HG02981 (cell line): ENCODE data around the gene OLIG2.

Source experiments
- ATAC-seq: cut with Tn5 transposase; IDR thresholded peaks from one replicate; pipeline ENCODE4 v1.9.1; 2021; ENCODE audit warnings: mild to moderate bottlenecking, moderate library complexity; ENCODE audit not compliant: unreplicated experiment

Gene OLIG2

DNA sequence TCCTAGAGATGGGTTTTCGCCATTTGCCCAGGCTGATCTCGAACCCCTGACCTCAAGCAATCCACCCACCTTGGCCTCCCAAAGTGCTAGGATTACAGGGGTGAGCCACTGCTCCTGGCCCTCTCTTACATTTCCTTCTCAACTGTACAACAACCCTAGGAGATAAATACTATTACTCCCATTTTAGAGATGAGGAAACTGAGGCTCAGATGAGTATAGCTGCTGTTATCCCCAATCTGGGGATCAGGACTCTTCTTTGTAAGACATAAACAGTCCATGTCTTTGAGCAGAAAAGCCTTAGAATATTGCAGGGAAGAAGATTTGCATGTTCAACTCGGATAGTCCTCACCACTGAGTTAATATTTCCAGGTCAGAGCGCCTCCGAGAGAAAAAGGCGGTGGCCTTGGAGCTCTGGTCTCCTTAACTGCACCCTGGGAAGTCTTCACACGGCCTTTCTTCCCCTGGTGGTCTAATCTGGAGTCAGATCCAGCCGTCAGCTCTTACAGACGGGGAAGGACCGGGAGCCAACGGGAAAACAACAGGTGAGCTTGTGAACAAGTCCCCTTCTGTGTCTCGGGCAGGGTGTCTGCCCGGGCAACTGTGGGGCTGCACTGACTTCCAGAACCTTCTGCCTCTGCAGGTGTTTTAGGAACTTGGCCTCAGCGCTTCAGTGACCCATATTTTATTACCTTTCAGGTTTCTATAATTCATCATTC is 38.3 kb downstream of the OLIG2 start:
- ATAC-seq: no peak

DNA sequence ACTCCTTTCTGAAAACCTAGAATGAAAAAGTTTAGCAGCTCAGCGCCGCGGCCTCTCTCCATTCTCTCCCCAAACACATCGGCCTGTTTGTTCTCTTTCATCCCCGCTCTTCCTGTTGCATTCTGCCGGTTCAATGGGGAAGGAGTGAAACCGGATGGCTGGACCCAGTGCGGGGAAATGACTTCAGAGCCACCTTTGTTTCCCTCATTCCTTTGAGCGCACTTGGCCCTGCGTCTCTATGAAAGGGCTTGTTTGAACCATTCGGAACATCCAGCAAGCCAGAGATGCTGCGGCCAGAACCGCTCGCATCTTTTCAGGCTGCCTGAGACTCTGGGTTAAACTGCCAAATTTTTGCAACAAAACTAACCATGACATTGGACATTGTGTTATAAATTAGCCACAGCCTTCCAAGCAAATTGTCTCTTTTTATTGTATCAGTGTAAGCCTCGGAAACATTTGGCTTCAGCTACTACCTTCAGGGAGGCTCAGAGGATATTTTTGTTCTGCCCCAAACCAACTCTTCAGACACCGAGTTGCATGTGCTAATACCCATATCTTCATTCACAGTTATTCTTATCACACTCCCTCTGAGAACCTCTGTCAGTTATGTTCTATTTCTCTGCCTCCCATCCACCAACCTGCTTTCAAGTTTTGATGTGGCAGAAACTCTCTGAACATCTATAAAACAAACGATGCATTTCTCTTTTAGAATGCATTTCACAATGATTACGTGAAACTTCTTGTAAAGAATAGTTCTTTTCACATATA is 39.1 kb downstream of the OLIG2 start:
- no peak for ATAC-seq

DNA sequence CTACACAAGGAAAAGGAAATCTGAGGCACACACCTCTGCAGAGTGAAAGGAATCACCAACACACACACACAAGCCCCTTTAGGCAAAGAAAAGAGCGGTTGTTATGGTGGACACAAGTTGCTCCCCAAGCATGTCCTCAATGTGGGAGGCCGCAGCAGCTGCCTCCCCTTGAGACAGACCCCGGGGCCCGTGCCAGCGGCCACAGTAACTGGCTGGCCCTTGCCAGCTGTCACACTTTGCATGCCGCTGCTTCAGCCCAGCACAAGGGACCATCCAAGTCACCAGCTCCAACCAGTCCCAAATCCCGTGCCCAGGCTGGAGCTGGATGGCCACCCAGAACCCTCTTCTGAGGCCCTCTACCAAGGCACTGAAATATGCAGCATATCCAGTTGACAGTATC is 41.3 kb downstream of the OLIG2 start:
- ATAC-seq: no peak

DNA sequence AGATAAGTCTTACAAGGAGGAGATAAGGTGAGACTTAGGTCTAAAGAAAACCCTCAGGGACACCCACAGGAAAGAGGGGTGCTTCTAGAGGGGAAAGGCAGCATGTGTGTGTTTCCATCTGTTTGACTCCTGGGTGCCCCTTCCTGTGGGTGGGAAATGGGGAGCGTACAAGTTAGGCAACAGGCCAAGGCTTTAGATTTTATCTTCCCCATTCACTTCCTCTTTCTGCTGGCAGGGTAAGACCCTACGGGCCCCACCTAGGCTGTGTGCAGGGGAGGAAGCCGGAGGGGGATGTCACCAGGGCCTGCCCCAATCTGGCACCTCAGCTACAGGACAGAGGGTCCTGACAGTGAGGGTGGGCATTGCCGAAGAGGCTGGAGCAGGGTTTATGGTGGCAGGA is 41.7 kb downstream of the OLIG2 start:
- no peak for ATAC-seq

DNA sequence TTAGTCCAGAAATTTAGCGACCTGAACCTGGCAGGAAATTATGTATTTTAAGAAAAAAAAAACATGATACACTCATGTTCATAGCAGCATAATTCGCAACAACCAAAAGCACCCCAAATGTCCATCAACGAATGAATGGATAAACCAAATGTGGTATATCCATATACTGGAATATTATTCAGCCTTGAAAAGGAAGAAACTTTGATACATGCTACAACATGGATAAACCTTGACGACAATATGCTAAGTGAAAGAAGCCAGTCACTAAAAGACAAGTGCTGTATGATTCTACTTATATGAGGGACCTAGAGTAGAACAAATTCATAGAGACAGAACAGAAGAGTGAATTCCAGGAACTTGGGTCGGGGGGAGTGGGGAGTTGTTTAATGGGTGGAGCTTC is 43.5 kb downstream of the OLIG2 start:
- no peak for ATAC-seq

DNA sequence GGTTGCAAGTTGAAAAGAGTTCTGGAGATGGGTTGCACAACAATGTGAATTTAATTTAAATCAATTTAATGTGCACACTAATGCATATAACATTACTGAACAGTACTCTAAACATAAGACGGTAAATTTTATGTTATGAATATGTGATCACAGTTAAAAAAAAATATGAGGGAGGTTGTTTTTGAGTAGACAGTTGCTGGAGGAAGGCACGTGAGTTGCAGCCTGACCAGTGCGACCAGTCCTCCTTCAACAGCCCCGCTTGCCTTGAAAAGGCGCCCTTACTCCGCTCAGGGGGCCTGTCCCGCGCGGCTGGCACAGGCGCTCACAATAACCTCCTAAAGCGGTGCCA is 43.9 kb downstream of the OLIG2 start:
- no peak for ATAC-seq

DNA sequence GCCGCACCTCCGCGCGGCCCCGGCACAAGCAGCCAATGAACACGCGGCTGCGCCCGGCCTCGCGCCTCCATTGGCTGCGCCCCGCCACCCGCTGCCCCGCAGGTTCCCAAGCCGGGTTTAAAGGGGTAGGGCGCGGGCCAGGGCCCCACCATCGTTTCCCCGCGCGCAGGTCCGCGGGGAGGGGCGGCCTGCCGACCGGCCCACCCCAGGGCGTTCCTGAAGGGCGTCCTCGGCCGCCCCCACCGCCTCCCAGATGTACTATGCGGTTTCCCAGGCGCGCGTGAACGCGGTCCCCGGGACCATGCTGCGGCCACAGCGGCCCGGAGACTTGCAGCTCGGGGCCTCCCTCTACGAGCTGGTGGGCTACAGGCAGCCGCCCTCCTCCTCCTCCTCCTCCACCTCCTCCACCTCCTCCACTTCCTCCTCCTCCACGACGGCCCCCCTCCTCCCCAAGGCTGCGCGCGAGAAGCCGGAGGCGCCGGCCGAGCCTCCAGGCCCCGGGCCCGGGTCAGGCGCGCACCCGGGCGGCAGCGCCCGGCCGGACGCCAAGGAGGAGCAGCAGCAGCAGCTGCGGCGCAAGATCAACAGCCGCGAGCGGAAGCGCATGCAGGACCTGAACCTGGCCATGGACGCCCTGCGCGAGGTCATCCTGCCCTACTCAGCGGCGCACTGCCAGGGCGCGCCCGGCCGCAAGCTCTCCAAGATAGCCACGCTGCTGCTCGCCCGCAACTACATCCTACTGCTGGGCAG is 44.4 kb downstream of the OLIG2 start, which contains the start of gene OLIG1:
TSS of gene OLIG1 (plus strand) at position 148 of the 750 bp plus-strand sequence. CDS start at position 254, 106 bp downstream.
- ATAC-seq: no peak

DNA sequence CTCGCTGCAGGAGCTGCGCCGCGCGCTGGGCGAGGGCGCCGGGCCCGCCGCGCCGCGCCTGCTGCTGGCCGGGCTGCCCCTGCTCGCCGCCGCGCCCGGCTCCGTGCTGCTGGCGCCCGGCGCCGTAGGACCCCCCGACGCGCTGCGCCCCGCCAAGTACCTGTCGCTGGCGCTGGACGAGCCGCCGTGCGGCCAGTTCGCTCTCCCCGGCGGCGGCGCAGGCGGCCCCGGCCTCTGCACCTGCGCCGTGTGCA is 44.9 kb downstream of the OLIG2 start:
- no peak for ATAC-seq

DNA sequence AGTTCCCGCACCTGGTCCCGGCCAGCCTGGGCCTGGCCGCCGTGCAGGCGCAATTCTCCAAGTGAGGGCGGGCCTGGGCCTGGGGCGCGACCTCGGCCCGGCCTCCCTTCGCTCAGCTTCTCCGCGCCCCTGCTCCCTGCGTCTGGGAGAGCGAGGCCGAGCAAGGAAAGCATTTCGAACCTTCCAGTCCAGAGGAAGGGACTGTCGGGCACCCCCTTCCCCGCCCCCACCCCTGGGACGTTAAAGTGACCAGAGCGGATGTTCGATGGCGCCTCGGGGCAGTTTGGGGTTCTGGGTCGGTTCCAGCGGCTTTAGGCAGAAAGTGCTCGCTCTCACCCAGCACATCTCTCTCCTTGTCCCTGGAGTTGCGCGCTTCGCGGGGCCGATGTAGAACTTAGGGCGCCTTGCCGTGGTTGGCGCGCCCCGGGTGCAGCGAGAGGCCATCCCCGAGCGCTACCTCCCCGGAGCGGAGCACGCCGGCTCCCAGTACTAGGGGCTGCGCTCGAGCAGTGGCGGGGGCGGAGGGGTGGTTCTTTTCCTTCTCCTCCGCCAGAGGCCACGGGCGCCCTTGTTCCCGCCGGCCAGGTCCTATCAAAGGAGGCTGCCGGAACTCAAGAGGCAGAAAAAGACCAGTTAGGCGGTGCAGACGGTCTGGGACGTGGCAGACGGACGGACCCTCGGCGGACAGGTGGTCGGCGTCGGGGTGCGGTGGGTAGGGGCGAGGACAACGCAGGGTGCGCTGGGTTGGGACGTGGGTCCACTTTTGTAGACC is 45.4 kb downstream of the OLIG2 start:
- no peak for ATAC-seq

DNA sequence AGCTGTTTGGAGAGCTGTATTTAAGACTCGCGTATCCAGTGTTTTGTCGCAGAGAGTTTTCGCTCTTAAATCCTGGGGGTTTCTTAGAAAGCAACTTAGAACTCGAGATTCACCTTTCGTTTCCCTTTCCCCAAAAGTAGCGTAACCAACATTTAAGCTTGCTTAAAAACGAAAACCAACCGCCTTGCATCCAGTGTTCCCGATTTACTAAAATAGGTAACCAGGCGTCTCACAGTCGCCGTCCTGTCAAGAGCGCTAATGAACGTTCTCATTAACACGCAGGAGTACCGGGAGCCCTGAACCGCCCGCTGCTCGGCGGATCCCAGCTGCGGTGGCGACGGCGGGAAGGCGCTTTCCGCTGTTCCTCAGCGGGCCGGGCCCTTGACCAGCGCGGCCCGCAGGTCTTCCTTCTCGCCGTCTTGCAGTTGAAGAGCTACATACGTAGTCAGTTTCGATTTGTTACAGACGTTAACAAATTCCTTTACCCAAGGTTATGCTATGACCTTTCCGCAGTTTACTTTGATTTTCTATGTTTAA is 46.1 kb downstream of the OLIG2 start:
- ATAC-seq: no peak

DNA sequence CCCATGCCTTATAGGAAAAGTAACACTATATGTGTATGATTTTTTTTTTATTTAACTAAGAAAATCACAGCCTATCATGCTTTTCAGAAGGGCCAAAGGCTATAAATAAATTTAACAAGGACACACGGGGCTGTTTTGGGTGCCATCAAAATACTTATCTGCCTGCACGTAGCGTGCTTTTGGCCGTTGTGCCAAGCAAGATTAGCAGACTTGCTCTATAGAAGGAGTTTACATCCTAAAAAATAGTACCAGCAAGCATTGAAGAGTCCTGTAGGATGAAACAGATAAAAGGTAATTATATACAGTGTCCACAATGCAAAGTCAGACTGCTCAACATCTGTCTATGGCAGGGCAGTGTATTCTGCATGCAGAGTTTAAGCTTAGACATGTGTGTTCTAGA is 47.9 kb downstream of the OLIG2 start:
- ATAC-seq: no peak

DNA sequence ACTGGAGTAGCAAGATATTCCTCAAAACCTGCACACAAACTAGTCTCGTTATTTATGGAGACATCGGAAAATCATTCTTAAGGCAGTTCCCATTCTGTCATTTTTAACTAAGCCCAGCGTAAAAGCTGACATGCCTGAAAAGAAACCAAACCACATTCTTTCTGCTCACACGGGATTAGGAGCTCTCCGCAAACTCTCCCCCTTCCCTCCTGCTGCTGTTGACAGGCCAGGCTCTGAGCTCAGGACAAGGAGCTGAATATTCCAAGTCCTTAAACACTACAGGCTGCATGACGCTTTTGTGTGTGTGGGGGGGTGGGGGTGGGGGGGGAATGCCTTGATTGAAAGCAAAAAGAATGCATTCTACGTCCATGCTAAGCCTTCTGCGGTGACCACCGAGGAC is 49.4 kb downstream of the OLIG2 start:
- no peak for ATAC-seq

DNA sequence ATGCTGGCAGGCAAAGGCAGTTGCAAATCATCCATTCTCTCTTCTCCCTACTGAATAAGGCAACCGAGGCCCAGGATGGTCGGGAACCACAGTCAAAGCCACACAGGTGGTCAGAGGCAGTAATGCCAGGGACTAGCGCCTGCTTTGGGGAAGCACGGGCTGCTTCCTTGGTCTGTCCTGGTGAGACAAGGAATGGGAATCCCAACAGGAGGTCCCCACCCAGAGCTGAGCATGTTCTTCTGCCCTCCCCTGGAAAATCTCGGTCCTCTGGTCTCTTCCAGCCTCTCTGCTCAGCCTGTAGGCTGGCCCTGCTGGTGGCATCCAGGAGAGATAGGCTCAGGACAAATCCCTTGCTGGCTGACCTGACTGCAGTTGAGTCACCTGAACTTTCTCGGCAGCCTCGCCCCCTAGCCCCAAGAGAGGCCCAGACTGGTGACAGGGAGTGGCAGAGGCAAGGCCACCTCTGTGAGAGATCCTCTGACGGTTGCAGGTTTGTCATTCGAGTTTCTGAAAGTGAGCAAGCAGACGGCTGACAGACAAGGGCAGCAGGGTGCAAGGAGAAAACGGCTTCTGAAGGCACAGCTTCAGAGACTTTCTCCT is 50.0 kb downstream of the OLIG2 start:
- no peak for ATAC-seq

DNA sequence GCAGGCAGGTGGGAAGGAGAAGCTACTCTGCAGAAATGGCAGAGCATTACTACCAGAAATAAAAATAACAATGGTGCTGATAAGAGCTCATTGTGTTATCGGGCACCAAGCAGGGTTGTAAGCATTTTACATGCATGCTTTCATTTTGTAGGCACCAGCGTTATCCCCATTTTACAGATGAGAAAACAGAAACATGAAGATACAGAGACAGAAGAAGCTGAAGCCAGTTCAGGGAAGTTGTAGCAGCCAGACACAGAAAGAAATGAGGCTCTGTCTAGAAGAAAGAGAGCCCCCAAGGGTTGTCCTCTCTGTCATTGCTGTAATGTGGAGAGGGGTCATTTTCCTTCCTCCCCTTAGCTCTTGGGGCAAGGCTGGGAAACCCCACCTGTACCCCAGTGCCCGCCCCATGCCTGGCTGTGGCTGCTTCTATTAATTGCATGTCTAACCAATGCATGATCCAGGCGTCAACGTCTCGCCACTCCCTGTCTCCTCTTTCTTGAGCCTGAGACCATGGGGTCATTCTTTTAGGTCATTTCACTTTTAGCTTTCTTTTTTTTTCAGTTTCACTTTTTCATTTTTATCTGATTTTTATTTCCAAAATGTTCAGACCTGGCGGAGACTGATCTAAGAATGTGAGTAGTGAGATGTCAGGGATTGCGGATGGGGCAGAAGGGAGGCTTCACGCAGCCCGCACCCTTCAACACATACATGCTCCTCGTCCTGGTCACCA is 51.0 kb downstream of the OLIG2 start:
- no peak for ATAC-seq
